DND-41 (cell line): ENCODE results near the gene UFM1.

ENCODE experiments used
- EZH2 ChIP-seq: IDR thresholded peaks from 3 replicates; pipeline ENCODE4 v1.6.1; 2012; ENCODE audit warnings: borderline replicate concordance, low read depth, mild to moderate bottlenecking, moderate library complexity, low read length, inconsistent platforms; ENCODE audit not compliant: severe bottlenecking
- TF ChIP-seq, protein P1 (sequence below): IDR thresholded peaks from 2 replicates; pipeline ENCODE4 v1.5.1; 2012; ENCODE audit warnings: borderline replicate concordance, low read length, moderate library complexity, mild to moderate bottlenecking; ENCODE audit not compliant: poor library complexity, severe bottlenecking; ENCODE audit errors: extremely low read depth

- TF ChIP-seq, protein P1, sequence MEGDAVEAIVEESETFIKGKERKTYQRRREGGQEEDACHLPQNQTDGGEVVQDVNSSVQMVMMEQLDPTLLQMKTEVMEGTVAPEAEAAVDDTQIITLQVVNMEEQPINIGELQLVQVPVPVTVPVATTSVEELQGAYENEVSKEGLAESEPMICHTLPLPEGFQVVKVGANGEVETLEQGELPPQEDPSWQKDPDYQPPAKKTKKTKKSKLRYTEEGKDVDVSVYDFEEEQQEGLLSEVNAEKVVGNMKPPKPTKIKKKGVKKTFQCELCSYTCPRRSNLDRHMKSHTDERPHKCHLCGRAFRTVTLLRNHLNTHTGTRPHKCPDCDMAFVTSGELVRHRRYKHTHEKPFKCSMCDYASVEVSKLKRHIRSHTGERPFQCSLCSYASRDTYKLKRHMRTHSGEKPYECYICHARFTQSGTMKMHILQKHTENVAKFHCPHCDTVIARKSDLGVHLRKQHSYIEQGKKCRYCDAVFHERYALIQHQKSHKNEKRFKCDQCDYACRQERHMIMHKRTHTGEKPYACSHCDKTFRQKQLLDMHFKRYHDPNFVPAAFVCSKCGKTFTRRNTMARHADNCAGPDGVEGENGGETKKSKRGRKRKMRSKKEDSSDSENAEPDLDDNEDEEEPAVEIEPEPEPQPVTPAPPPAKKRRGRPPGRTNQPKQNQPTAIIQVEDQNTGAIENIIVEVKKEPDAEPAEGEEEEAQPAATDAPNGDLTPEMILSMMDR = no peak
- no peak for TF ChIP-seq EZH2
Measured at GRCh38 chr13:38349390-38350113, at the start of gene UFM1.
